Muscle of arm (tissue), 12 donors: ENCODE measurements around the gene MYCBP2. TPM values are rescaled to one million over a fixed set of nuclear protein-coding genes. Genes with fewer than 3 reads are reported as not detected.
"Not testable (repeated sequence)": the region's sequence is repeated elsewhere in the genome, so short reads cannot be mapped to it uniquely, and the experiment has no call there.

Experiments
- DNase-seq: peaks from one replicate; pipeline ENCODE4 v3.0.0-alpha.2; 2013
- polyA plus RNA-seq, 12 donors: library from polyadenylated mRNA; unstranded; fragments of 120-200 nt; gene quantifications; one replicate each; pipeline ENCODE4 v1.2.1, GENCODE V29; 2013; ENCODE audit not compliant: insufficient read length in 12 of 12

MYCBP2 gene
- polyA plus RNA-seq, 12 donors, result 39.5 to 66.9 (median 51.0) TPM; not detected in 1

GRCh38 chr13:77033717-77034302 lies 293.1 kb downstream of the MYCBP2 start:
- DNase-seq, result no peak

- no peak for DNase-seq
These were observed 295.1 kb downstream of the MYCBP2 start for GRCh38 chr13:77031656-77032243.

- no peak for DNase-seq
These were observed 297.5 kb downstream of the MYCBP2 start for GRCh38 chr13:77029436-77029835.

- no peak for DNase-seq
These were observed 298.7 kb downstream of the MYCBP2 start for GRCh38 chr13:77028202-77028601.

- DNase-seq, result peak; percentile 89
These were observed 299.9 kb downstream of the MYCBP2 start, which contains the start of gene FBXL3 for GRCh38 chr13:77026861-77027621. Gene FBXL3, minus strand, starts transcription at chr13:77027159. Its CDS starts 5,299 bp downstream, at chr13:77021860.

- peak; percentile 51 for DNase-seq
These were observed 300.5 kb downstream of the MYCBP2 start for GRCh38 chr13:77026255-77026860.

GRCh38 chr13:77022341-77022740 lies 304.6 kb downstream of the MYCBP2 start:
- DNase-seq, result no peak

- DNase-seq, result no peak
These were observed 307.1 kb downstream of the MYCBP2 start for GRCh38 chr13:77019756-77020155.

GRCh38 chr13:77016888-77017623 lies 309.8 kb downstream of the MYCBP2 start:
- DNase-seq, result no peak

GRCh38 chr13:77016251-77016812 lies 310.6 kb downstream of the MYCBP2 start:
- no peak for DNase-seq

GRCh38 chr13:77014906-77015685 lies 311.8 kb downstream of the MYCBP2 start:
- no peak for DNase-seq

GRCh38 chr13:77013853-77014542 lies 312.9 kb downstream of the MYCBP2 start:
- no peak for DNase-seq

GRCh38 chr13:77009719-77010118 lies 317.2 kb downstream of the MYCBP2 start:
- not testable (repeated sequence) for DNase-seq

- DNase-seq, result no peak
These were observed 317.9 kb downstream of the MYCBP2 start for GRCh38 chr13:77009011-77009410.

- not testable (repeated sequence) for DNase-seq
These were observed 318.6 kb downstream of the MYCBP2 start for GRCh38 chr13:77008337-77008736.

- no peak for DNase-seq
These were observed 324.2 kb downstream of the MYCBP2 start for GRCh38 chr13:77002590-77003190.

GRCh38 chr13:77001963-77002587 lies 324.8 kb downstream of the MYCBP2 start:
- DNase-seq, result no peak

GRCh38 chr13:77001540-77001939 lies 325.4 kb downstream of the MYCBP2 start:
- DNase-seq, result no peak

- no peak for DNase-seq
These were observed 326.4 kb downstream of the MYCBP2 start for GRCh38 chr13:77000475-77000874.
